ENCODE data around the gene STK11IP. TPM values are rescaled to one million over a fixed set of nuclear protein-coding genes. Genes with fewer than 3 reads are reported as not detected.

Gene STK11IP
- total and polyA plus RNA-seq, 2 of the 13 experiments (the other 11 are each of a cell fraction or from before 2014, with no cell fraction given) = 12.8 to 24.0 TPM

GRCh38 chr2:219642465-219643083 is 44.9 kb downstream of the STK11IP start (continued):
- TF ChIP-seq CENPX (CRISPR knock-in tag; IDR thresholded peaks at IDR 0.05) (no peak), MTF2 (CRISPR knock-in tag; IDR thresholded peaks at IDR 0.05; ENCODE audit: borderline replicate concordance) (peak; percentile 99; the same call in 1 of the 2 replicates), ZNF335 (CRISPR knock-in tag; IDR thresholded peaks at IDR 0.05) (0 out of 2 replicates have a peak, but pooled peaks have one; percentile 47), ZNF879 (CRISPR knock-in tag; IDR thresholded peaks at IDR 0.05) (no peak), ZNF883 (CRISPR knock-in tag; IDR thresholded peaks at IDR 0.05; ENCODE audit: not compliant biosample characterization) (peak; percentile 49), ZNF24 (IDR thresholded peaks at IDR 0.05) (no peak; the same call in 1 of the 2 replicates), ZXDC (CRISPR knock-in tag; IDR thresholded peaks at IDR 0.05) (0 out of 2 replicates have a peak, but pooled peaks have one; percentile 59), SNAI1 (CRISPR knock-in tag; IDR thresholded peaks at IDR 0.05; ENCODE audit: borderline replicate concordance) (no peak), ZBTB3 (CRISPR knock-in tag; IDR thresholded peaks at IDR 0.05; ENCODE audit: borderline replicate concordance, low read depth) (no peak), U2AF1 (optimal IDR thresholded peaks at IDR 0.05; ENCODE audit: low read depth, low read length) (peak; percentile 89), MYNN (CRISPR knock-in tag; IDR thresholded peaks at IDR 0.05; ENCODE audit: low read depth) (peak; percentile 71; the same call in 1 of the 2 replicates), AHDC1 (CRISPR knock-in tag; IDR thresholded peaks at IDR 0.05; ENCODE audit: borderline replicate concordance) (no peak), ZNF30 (CRISPR knock-in tag; IDR thresholded peaks at IDR 0.05) (no peak)
- TF ChIP-seq, protein P1, sequence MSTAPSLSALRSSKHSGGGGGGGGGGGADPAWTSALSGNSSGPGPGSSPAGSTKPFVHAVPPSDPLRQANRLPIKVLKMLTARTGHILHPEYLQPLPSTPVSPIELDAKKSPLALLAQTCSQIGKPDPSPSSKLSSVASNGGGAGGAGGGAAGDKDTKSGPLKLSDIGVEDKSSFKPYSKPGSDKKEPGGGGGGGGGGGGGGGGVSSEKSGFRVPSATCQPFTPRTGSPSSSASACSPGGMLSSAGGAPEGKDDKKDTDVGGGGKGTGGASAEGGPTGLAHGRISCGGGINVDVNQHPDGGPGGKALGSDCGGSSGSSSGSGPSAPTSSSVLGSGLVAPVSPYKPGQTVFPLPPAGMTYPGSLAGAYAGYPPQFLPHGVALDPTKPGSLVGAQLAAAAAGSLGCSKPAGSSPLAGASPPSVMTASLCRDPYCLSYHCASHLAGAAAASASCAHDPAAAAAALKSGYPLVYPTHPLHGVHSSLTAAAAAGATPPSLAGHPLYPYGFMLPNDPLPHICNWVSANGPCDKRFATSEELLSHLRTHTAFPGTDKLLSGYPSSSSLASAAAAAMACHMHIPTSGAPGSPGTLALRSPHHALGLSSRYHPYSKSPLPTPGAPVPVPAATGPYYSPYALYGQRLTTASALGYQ (CRISPR knock-in tag; IDR thresholded peaks at IDR 0.05) = peak; percentile 15; the same call in 1 of the 2 replicates
- TF ChIP-seq, protein P2, sequence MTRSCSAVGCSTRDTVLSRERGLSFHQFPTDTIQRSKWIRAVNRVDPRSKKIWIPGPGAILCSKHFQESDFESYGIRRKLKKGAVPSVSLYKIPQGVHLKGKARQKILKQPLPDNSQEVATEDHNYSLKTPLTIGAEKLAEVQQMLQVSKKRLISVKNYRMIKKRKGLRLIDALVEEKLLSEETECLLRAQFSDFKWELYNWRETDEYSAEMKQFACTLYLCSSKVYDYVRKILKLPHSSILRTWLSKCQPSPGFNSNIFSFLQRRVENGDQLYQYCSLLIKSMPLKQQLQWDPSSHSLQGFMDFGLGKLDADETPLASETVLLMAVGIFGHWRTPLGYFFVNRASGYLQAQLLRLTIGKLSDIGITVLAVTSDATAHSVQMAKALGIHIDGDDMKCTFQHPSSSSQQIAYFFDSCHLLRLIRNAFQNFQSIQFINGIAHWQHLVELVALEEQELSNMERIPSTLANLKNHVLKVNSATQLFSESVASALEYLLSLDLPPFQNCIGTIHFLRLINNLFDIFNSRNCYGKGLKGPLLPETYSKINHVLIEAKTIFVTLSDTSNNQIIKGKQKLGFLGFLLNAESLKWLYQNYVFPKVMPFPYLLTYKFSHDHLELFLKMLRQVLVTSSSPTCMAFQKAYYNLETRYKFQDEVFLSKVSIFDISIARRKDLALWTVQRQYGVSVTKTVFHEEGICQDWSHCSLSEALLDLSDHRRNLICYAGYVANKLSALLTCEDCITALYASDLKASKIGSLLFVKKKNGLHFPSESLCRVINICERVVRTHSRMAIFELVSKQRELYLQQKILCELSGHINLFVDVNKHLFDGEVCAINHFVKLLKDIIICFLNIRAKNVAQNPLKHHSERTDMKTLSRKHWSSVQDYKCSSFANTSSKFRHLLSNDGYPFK (CRISPR knock-in tag; IDR thresholded peaks at IDR 0.05; ENCODE audit: borderline replicate concordance) = peak; percentile 71; the same call in 1 of the 2 replicates

All from HepG2 (cell line).